HG03135 (cell line): Measurements from ENCODE around the gene VENTX.
A peak's percentile ranks its signal among the peaks of the same experiment; 100 is the strongest.

Source experiments
- ATAC-seq: cut with Tn5 transposase; IDR thresholded peaks from one replicate; pipeline ENCODE4 v1.9.1; 2021; ENCODE audit warnings: mild to moderate bottlenecking, moderate library complexity; ENCODE audit not compliant: unreplicated experiment

VENTX gene

DNA sequence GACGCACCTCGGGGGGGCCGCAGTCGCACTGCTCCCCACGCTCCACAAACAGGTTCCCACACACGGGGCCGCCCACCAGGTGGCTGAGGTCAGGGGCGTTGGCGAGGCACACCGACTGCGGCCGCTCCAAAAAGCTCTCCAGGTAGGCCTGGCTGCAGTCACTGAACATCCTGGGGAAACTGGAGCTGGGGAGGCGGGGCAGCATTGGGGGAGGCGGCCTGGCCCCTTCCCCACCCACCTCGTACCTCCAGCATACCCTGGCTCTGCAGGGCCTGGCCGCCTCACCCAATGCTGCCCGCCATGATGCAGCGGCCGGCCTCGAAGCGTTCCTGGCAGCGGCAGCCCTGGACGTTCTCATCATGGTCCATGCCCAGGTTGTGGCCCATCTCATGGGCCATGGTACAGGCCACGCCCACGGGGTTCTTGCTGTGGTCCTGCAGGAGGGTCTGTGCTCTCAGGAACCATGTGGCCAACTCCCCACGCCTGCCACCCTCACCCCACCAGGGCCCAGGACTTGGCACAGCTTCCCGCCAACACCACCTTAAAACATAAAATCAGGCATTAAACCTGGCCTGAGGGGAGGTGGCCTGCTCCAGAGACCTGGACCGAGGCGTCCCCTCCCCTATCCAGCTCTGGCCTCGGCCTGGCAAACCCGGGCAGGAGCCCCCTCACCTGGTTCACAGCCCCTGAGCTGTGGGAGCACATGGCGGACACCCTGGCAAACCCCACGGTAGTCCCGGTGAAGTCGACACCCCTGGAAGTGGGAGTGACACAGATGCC, 34.1 kb downstream of the VENTX start:
- no peak for ATAC-seq

DNA sequence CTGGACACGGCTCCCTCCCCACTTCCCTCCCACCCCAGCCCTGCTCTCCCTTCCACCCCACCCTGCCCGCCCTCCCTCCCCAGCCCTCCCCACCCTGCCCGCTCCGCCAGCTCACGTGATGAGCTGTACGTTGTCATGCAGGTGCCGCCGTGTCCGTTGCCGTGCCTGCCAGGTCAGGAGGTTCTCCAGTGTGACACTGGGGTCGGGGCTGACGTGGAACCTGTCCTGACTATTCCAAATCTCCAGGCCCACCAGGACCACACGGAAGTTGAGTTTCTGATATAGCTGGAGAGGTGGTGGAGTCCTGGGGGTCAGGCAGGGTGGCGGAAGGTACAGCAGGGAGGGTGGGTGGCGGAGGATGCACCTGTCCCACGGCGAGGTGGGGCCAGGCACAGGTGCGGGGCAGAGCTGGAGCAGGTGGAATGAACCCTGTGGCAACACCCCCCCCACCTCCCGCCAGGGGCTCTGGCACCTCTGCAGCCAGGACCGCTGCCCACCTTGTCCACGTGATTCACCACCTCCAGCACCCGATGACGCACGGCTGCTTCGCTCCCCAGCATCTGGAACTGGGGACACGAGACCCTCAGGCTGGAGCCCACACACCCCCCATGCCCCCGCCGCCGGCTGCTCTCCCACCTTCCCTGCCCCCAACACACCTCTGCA, 34.8 kb downstream of the VENTX start:
- no peak for ATAC-seq

DNA sequence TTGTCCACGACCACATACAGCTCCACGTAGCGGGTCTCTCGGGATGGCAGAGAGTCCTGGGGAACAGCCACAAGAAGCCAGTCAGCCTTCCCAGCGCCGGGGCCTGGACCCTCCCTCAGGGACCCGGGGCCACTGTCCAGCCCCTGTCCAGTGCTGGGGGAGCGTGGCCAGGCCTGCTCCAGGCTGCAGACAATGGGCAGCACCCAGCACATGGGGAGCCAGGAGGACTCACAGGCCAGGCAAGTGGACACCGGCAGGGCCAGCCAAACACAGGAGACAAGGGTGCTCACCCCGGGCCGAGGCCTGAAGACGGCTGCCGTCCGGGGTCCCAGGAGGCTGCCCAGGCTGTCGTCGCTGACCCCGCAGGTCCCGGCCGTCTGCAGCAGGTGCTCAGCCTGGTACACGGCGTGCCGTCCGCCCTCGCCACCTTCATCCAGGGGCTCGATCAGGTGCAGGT, 35.3 kb downstream of the VENTX start:
- no peak for ATAC-seq

DNA sequence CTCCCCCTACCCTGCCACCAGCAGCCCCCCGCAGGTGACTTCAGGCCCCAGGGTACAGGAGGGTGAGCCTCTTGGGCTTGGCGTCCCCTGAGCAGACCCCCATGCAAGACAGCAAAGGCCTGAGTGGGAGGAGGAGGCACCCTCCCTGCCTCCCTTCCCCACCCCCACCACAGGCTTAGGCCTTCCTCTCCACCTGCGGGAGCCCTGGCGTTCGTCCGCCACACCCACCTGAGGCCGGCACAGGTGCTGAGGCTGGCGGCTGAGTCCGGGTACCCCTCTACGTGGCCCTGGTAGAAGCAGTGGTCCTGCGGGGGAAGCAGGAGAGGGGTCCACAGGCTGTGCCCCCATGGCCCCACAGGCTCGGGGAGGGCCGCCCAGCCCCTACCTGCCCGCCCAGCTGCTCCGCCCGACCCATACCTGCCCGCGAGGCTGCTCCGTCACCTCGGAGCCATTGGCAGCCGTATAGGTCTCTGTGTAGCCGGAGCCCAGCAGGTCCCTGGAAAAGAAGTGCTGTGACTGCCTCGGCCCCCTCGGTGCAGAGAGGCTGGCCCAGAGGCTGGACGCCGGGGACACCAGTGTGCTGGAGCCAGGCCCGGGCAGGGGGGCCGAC, 36.0 kb downstream of the VENTX start:
- no peak for ATAC-seq

DNA sequence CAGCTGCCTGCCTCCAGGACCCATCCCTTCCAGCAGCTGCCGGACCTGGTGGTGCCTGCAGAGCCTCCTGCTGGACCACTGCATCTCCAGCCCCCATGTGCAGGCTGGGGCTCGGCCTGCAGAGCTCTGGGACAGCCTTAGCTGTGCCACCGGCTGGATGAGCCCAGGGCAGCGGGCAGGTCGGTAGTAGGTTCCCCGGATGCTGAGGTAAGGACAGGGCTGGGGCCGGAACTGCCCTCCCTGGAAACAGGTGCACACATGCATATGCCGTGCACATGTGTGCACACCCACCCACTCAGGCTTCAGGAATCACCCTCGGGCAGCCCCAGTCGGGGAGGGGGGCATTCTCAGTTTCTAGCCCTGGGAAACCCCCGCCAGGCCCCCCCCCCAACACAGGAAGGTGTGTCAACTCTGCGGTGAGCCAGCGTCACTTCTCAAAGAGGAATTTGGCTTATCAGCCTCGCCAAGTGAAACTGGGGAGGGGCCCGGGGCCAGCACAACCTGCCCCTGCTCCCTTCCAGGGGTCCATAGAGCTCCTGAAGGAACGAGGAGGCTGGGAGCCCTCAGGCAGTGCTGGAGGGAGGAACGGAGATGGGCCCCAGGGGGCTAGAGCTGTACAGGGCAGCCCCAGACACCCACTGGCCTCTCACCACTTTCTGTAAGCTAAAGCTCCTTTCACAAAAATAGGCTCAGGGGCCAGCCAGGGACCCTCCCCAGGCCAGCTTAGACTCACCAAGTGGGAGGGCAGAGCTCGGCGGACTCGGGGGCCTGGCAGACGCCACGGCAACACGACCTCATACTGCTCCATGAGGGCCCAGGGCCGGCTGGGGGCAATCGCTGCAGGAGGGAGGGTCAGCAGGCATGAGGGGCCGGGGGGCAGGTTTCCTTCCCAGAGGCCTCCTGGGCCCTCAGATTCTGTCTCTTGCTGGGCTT, 37.4 kb downstream of the VENTX start:
- peak; percentile 48 for ATAC-seq

DNA sequence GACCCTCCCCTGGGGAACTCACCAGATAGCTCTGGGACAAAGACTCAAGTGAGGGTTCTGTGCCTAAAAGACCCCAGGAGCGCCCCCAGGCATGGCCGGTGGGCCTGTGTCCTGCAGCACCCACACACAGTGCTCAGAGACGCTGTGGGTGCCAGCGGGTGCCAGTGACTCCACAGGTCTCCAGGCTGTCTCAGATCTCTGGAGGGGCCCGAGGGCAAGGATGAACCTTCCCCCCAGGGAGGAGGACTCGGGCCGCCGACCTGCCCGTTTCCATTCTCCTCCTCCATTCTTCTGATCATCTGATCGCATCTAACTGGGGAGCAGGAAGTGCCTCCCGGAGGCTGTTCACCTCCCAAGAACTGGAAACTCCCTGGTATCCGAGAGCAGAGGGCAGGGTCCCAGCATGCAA, 38.0 kb downstream of the VENTX start:
- ATAC-seq = peak; percentile 37

DNA sequence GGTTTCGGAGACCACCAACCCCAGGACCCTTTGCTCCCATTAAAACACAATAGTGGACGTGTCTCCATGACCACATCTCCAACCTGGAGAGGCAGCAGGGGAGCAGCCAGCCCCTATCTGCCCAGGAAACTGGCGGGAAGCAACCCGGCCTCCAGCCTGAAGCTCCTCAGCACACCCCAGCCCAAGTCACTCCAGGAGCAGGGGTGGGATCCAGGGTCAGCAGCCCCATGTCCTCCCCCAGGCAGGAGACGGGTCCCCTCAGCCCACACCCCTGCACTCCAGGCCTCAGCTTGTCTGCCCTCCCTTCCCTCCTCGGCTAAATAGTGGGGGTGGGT, 38.4 kb downstream of the VENTX start:
- ATAC-seq = peak; percentile 0

DNA sequence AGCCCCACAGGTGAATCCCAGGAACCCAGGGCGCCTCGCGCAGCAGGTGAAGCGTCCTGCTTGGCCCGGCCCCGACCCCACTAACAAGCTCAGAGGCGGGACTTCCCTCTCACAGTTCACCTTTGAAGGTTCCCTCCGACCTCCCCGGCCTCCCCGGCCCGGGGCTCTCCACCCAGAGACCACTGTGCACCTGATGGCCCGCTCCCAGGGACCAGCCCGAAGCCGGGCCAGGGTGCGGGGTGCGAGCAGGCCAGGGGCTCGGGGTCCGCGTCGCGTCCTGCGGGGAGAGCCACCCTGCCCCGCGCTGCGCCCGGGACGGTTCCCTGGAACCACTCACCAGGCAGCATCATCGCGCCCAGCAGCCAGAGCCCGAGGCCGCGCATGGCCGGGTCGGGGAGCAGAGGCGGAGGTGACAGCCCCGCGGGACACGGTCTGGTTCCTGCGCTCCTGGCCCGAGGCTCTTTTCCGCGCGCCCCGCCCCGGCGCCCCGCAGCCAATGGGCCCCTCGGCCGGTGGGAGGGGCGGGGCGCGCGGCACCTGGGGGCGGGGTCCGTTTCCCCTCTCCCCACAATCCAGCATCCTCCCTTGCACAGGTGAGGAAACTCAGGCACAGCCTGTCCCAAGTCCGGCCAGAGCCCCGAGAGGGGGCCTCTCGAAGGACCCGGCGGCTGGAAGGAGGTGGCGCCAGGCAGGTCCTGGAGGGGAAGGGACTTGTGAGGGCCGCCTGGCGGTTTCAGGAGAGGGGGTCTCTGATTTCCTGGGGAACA, 39.0 kb downstream of the VENTX start, which contains the start of gene ADAM8:
TSS of gene ADAM8 (minus strand) at position 434 of the 767 bp plus-strand sequence. CDS start at position 383, 51 bp downstream.
- peak; percentile 37 for ATAC-seq

DNA sequence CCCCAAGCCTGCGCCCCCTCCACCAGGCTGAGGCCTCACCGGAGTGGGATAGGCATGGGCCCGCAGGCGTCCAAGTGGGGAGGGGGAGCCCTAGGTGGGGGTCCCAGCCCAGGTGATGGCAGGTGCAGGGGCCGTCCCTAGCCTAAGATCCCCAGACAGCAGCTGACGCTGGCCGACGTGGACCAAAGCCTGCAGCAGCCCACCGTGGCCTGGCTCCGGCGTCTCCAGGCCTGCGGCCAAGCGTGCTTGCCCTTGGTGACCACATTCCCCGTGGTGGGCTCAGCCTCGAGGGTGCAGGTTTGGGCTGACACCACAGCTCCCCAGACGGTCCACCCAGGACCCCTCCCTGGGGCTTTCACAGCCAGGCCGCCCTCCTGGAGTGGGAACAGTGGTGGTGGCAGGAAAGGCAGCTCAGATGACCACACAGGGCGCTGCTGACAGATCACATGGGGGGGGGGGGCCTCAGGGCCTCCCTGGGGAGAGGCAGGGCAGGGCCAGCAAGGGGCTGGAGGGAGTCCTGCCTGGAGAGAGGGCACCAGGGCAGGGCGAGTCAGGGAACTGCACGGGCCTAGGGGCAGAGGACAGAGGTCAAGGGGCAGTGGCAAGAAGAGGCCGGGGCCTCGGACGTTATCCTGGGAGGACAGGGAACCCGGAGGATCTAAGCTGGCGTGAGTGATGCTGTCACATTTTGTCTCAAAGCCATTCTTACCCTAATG, 39.8 kb downstream of the VENTX start:
- no peak for ATAC-seq

DNA sequence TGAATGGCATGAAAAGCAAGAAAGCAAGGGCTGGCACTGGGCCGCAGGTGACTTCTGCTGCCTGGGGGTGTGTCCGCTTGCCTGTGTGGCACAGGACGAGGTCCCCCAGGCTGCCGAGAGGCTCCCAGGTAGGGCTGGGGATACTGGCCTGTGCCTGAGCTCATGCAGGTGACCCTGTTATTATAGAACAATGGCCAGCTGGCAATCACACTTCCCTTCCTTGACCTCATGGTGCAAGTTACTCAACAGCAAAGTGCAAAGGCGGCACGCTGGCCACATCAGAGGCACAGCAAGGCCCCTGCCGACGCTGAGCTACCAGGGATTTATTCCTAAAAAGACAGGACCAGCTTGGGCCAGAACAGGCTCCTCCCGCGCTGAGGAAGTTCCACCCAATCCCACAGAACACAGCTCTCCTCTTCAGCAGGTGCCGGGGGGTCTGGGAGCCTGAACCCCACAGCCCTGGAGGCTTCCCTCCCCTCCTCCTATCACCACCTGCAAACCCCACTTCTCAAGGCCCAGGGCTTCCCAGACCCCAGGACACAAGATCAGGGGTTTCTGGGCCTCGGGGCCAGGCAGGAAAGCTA, 40.4 kb downstream of the VENTX start:
- no peak for ATAC-seq

DNA sequence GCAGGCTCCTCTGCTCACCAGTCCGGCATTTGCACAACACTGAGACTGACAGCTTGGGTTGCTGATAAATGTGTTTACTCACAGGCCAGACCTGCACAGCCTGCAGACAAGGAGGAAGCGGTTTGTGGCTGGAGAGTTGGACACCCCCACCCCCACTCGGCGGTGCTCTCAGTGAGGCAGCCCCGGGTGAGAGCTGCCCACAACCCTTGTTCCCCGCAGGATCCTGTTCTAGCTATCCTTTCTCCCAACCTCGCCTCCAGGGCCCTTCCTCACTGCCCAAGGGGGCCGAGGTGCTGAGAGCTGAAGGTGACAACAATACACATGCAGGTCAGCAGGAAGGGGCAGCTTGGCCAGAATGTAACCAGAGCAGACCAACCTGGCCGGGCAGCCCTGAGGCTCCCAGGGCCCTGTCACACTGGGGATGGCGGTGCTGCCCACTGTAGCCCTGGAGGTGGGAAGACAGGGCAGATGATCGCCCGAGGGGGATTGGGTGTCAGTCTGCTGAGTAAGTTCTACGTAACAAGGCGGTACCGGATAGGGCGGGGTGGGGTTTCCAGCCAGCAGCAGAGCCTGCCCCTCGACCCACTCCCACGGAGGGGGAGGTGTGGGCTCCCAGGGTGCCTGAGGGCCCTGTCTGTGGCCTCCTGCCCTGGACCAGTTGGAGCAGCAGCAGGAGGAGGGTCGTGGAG, 41.1 kb downstream of the VENTX start:
- ATAC-seq = peak; percentile 40

DNA sequence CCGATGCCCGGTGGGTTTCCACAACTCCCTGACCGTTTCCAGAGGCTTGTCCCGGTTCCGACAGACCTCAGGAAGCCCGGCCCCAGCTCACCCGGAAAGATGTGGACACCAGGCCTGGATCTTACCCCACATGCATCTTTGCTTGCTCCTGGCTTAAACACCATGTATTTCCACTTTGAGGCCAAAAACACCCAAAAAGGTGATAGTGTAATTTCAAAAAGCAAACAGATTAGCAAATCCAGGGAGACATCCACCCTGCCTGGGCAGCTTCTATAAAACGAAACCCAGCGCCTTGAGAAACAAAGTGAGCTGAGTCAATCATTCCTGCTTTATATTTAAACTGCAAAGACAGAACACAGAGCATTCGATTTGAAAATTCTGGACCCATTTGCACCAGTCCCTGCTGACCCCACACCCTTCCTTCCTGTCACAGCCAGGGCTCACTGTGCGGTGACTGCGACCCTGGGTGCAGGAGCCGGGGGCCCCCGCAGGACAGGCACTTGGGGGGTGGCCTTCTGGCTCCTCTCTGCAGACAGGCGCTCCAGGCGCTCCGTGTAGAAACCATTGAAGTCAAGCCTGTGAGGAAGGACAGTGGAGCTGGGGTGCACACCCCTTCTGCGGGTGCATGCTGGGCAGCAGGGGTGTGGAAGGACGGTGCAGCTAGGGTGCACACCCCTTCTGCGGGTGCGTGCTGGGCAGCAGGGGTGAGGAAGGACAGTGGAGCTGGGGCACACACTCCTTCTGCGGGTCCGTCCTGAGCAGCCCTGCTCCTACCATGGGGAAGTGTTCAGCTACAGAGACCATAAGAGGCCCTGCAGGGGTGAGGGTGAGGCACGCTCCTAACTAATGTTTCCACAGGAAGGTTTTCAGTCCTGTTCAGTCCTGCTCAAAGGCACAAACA, 41.9 kb downstream of the VENTX start:
- no peak for ATAC-seq

DNA sequence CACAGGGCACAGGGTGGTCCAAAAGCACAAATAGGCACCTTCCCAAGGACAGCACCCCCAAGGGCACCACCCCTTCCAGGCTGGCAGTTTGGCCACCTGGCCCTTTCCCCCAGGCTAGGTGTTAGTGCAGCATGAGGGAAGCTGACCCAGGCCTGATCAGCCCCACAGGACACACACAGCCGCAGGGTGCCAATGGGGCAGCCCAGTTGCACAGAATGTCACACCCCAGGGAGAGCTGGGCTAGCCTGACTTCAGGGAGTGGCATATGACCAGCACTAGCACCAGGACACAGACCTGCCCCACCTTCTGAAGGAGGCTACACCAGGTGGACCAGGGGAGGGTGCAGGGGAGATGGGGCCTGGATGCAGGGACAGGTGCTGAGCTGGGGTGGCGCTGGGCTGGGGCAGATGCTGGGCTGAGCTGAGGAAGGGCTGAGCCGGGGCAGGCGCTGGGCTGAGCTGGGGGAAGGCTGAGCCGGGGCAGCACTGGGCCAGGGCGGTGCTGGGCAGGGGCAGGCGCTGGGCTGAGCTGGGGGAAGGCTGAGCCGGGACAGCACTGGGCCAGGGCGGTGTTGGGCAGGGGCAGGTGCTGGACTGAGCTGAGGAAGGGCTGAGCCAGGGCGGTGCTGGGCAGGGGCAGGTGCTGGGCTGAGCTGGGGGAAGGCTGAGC, 42.9 kb downstream of the VENTX start:
- no peak for ATAC-seq

DNA sequence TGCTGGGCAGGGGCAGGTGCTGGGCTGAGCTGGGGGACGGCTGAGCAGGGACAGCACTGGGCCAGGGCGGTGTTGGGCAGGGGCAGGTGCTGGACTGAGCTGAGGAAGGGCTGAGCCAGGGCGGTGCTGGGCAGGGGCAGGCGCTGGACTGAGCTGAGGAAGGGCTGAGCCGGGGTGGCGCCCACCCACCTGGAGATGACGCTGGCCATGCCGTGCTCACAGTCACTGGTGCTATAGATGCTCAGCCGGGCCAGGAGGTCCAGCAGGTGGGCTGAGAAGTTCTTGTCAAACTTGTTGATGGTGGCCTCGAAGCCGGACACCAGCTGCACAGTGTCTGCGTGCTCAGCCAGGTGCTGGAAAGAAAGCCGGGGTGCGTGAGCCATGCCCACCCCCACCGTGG, 43.4 kb downstream of the VENTX start:
- no peak for ATAC-seq

DNA sequence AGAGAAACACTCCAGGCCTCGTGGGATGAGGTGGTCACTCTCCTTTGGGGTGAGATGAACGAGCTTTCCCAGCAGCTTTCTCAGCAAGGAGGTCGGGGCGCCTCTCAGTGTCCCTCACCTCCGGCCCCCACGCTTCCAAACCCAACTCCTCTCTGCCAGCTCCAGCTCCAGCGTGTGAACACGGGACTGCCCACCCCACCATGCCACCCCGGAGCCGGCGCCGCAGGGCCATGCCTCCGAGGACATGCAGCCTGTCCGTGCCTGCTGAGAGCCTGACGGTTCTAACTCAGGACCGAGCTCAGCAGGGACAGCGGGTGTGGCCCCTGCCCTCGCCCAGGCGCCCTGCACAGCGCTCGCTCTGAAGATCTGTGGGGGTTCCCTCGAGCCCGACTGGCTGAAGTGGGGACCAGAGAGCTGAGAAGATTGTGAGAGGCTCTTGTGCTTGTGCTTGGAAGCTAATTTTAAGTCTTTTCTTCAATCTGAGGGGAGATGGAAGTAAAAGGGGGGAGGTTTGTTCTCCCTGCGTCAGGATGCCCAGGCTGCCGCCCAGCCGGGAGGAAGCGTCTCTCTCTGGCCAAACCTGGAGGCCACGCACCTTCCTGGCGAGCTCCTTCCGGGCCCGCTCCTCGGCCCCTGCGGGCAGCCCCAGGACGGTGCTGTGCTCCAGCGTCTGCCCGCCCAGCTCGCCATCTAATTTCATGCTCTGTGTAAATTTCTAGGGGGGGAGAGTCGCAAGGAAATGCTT, 44.1 kb downstream of the VENTX start:
- ATAC-seq = no peak

DNA sequence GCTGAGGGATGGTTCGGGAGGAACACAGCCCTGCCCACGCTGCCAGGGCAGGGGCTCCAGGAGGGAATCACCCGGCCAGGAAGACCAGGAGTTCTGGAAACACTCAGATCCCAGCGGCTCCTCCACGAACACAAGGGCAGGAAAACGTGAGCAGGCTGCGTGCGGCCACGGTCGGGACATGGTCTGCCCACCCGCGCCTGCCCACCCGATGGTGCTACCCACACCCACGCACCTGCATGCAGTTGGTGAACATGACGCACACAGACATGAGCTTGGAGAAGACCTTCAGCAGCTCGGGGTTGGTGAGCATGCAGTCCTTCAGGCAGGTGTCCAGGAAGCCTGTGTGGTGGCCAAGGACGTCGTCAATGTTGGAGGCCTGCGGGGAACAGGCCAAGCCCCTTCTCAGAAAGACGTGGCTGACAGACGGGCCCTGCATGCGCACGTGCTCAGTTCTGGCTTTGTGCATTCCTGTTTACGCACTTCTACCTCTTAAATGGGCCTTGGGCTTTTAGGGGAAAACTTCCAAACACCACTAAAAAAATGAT, 45.3 kb downstream of the VENTX start:
- ATAC-seq = no peak
